ENCODE data around the gene ARHGAP23. TPM values are rescaled to one million over a fixed set of nuclear protein-coding genes. Genes with fewer than 3 reads are reported as not detected.

ARHGAP23 gene
- total RNA-seq, 3 donors from 2014 or later = 13.8 to 25.2 (median 21.1) TPM

GRCh38 chr17:38444151-38444550, 15.9 kb downstream of the ARHGAP23 start:
- peak in 1 of 2 donors; percentile 58 for DNase-seq (ENCODE audit: low spot score in 2 of 2)
- Histone ChIP-seq H3K36me3 (no peaks in the 10 kb centered on the region), H3K9me3 (no peaks in the 10 kb centered on the region), H3K4me1 (no peaks in the 10 kb centered on the region), H3K27me3 (no peaks in the 10 kb centered on the region), H3K27ac (no peak overlapping the region), H3K4me3 (no peak overlapping the region)
- intact Hi-C loops (cut with DNase I; ENCODE audit: low total_unique reads) = no loop called here
- TF ChIP-seq POLR2A (IDR thresholded peaks at IDR 0.05) (no peak), CTCF (IDR thresholded peaks at IDR 0.05) (peak; percentile 68 to 90 (median 89)), POLR2AphosphoS5 (IDR thresholded peaks at IDR 0.05) (peak in 1 of 3 donors; percentile 52)

DNA sequence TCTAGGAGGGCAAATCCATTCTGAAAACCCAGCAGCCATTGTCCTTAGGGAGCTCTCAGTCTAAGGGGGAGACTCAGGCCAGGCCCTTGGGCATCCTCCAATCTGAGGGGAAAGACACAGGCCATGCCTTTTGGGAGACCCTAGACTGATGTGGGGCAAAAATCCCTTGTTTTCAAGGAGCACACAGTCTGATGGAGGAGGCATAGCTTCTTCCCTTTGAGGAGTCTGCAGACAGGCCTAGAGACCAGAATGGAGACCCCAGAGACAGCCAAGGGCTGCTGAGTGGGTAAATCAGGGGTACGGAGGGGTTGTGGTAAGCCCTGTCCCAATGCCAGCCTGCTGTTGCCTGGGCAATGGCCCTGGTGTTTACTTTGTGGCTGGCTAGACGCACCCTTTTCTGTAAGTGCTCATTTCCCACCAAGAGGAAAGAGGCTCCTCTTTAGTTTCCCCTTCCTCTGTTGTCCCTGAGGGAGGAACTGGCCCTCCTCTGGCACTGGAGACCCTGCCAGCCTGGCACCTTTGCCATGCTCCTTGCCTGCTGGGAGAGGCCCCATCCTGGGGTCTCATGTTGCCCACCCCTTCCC, 19.3 kb downstream of the ARHGAP23 start:
- intact Hi-C loops (cut with DNase I; ENCODE audit: low total_unique reads) = no loop called here
- Histone ChIP-seq H3K27me3 (no peaks in the 10 kb centered on the region), H3K27ac (peak overlapping the region in 1 of 2 donors; percentile 34), H3K4me1 (no peaks in the 10 kb centered on the region), H3K9me3 (no peaks in the 10 kb centered on the region), H3K36me3 (no peaks in the 10 kb centered on the region), H3K4me3 (no peak overlapping the region)
- no peak for TF ChIP-seq CTCF (IDR thresholded peaks at IDR 0.05)
- TF ChIP-seq POLR2AphosphoS5 (IDR thresholded peaks at IDR 0.05) = no peak
- no peak for DNase-seq (ENCODE audit: low spot score in 2 of 2)

GRCh38 chr17:38448208-38448771, 20.0 kb downstream of the ARHGAP23 start:
- Histone ChIP-seq H3K36me3 (no peaks in the 10 kb centered on the region), H3K27ac (peak overlapping the region in 1 of 2 donors; percentile 34), H3K9me3 (no peaks in the 10 kb centered on the region), H3K4me3 (no peak overlapping the region), H3K27me3 (no peaks in the 10 kb centered on the region), H3K4me1 (no peaks in the 10 kb centered on the region)
- intact Hi-C loops (cut with DNase I; ENCODE audit: low total_unique reads) = no loop called here
- TF ChIP-seq POLR2AphosphoS5 (IDR thresholded peaks at IDR 0.05) = no peak
- no peak for TF ChIP-seq POLR2A (IDR thresholded peaks at IDR 0.05)
- TF ChIP-seq CTCF (IDR thresholded peaks at IDR 0.05) = no peak
- DNase-seq (ENCODE audit: low spot score in 2 of 2) = no peak

- Histone ChIP-seq H3K9me3 (no peaks in the 10 kb centered on the region), H3K4me3 (peak overlapping the region in 1 of 3 donors; percentile 15), H3K27ac (peak overlapping the region; percentile 48 to 75), H3K27me3 (no peaks in the 10 kb centered on the region), H3K36me3 (no peaks in the 10 kb centered on the region), H3K4me1 (peaks cover 2 to 3% of the 10 kb centered on the region in 2 donors)
- TF ChIP-seq POLR2AphosphoS5 (IDR thresholded peaks at IDR 0.05) = no peak
- no peak for TF ChIP-seq POLR2A (IDR thresholded peaks at IDR 0.05)
- no peak for TF ChIP-seq CTCF (IDR thresholded peaks at IDR 0.05)
- DNase-seq (ENCODE audit: low spot score in 2 of 2) = peak in 1 of 2 donors; percentile 74
- intact Hi-C loops (cut with DNase I; ENCODE audit: low total_unique reads) = no loop called here
Observed at GRCh38 chr17:38449364-38449763, 21.1 kb downstream of the ARHGAP23 start.

- peak overlapping the region; percentile 60 to 88 for H3K27ac ChIP-seq
Observed at GRCh38 chr17:38450557-38451029, 22.3 kb downstream of the ARHGAP23 start.

More at GRCh38 chr17:38450557-38451029, 22.3 kb downstream of the ARHGAP23 start:
- no peak for DNase-seq (ENCODE audit: low spot score in 2 of 2)
- H3K27me3 ChIP-seq = no peaks in the 10 kb centered on the region
- TF ChIP-seq POLR2A (IDR thresholded peaks at IDR 0.05) (no peak), CTCF (IDR thresholded peaks at IDR 0.05) (no peak), POLR2AphosphoS5 (IDR thresholded peaks at IDR 0.05) (no peak)
- peaks cover 4 to 10% of the 10 kb centered on the region in 2 donors for H3K4me1 ChIP-seq
- H3K36me3 ChIP-seq = no peaks in the 10 kb centered on the region
- peak overlapping the region in 1 of 3 donors; percentile 54 for H3K4me3 ChIP-seq
- H3K9me3 ChIP-seq = no peaks in the 10 kb centered on the region
- intact Hi-C loops (cut with DNase I; ENCODE audit: low total_unique reads) = no loop called here
